HG03460 (cell line): Measurements from ENCODE around the gene DNMT3A.

ENCODE experiments used
- ATAC-seq: cut with Tn5 transposase; IDR thresholded peaks from one replicate; pipeline ENCODE4 v1.9.1; 2021; ENCODE audit not compliant: unreplicated experiment

Gene DNMT3A

DNA sequence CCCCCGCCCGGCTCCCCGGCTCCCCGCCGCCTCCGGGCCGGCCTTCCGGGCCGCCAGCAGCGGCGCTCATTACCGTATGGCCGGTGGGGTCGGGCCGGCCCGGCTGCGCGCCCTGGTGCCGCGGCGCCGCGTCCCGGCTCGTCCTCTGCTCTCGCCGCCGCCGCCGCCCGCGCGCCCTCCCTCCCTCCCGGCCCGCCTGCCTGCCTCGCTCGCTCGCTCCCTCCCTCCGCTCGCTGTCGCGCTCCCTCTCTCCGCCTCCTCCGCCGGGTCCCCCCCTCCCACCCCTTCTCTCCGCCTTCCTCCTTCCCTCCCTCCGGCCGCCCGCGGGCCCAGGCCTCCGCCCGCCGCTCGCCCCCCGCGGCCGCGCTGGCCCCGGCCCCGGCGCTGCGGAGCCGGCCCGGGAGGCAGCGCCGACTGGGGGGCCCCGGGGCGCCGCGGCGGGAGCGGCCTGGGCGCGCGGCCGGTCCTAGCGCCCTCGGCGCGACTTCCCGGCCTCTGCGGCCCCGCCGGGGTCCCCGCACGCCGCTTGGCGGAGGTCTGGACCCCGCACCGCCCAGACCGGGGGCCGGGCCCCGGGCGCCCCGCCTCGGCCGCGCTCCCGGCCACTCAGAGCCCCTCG is at the start of gene DNMT3A:
Gene DNMT3A (minus strand): TSS at position 173 of the 619 bp plus-strand sequence. CDS start 27,941 bp downstream, outside the sequence.
- peak; percentile 34 for ATAC-seq

DNA sequence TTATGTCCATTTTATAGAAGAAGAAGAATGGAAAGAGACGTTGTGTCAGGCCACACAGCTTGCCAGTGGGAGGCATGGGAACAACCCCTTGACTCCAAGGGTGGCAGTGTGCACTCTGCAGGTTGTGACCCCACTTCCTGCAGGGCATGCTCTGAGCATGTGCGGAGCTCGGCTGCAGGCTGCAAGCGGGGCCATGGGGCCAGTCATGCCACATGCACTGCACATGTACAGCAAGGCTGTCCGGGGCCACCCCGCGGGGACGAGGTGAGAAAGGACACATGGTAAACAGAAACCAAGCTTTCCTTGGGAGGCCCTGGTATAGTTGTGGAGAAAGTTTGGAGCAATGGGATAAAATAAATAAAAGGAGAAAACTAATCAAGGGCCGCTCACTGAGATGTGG is 47.4 kb upstream of the DNMT3A start:
- no peak for ATAC-seq

DNA sequence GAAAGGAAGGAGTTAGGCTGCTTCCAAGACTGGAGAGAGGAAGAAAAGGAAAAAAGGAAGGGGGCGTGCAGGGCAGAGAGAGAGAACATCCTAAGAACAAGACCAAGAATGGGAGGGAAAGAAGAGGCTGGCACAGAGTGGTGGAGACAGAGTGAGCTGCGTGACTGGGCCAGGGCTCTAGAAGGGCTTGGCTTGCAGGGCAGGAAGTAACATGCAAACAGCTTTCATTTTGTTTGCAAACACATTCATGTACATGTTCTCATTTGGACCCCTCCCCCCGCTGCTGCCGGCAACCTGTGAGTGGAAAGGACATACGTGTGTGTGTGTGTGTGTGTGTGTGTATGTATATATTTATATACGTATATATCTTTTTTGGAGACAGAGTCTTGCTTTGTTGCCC is 46.8 kb upstream of the DNMT3A start:
- no peak for ATAC-seq

DNA sequence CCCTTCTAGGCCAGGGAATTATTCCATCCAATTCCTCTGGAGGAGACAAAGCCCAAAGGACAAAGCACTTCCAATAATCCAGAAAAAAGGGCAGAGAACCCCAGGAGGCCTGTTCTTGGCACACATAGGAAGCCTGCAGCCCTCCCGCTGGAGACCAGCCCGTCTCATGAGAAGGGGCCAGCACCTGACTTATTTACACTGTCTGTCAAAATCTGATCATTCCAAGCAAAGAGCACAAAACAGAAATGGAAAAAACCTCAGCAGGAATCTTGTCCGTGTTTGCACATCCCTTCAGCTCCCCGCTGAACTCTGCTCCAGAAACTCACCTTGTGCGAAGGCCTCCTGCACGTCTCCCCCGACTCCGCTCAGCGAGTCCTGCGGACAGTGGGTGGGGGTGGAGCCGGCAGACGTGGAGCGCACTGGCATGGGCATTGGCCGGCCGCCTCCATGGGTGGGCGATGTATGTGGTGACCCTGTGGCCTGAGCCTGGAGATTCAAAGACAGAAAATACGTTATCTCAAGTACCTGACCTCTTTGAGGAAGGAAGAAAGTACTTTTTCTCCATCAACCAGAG is 46.2 kb upstream of the DNMT3A start:
- no peak for ATAC-seq

DNA sequence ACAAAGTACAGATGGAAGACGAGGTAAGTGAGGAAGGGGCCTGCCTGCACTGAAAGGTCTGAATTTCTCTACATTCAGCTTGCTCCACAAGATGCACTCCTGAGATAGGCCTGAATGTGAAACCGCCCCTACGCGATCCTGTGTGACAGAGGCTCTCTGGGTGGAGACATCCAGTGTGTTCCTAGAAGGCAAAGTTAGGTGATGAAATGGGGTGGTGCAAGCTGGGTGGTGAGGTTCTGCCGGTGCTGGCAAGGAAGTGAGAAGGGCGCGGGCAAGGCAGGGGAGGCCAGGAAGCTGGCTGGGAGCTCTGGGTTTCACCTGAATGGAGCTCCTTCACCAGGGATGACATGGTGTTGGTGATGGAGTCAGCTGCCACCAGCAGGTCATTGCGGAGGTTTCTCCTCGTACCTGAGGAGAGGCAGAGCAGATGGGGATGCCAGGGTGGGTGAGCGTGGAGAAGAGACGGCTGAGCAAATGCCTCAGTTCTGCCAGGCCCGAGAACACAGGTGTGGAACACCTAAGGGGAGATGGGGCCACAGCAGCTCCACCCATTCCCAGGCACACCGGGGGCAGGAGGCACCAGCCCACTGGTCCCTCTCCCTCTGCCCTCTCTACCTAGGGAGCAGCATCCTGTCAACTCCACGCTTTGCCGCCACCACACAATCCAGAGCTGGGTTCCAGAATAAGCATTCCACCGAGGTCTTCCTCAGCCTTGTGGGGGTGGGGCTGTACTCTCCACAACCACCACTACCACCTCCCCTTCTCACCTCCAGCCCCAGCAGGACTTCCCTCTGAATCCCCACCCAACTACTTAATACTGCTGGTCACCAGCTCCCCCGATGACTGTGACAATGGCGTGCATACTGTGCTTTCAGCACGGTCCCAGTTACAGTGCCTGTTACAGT is 45.5 kb upstream of the DNMT3A start:
- no peak for ATAC-seq

DNA sequence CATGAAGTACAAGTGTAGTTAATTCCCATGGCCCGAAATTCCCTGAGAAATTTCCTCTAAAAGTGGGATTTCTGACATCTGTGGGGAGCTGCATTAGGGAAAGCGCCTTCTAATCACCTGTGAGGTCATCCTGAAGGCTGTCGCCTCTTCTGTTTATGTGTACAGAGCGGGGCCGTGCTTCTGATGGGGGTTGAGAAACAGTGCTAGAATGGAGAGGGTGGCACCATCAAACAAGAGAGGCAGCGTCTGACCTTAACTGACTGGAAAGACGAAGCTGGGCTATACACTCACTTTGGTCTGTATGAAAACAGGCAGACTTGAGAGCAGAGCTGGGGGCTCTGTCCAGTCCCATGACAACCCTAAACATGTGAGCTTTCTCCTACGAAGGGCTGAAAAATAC is 44.2 kb upstream of the DNMT3A start:
- no peak for ATAC-seq

DNA sequence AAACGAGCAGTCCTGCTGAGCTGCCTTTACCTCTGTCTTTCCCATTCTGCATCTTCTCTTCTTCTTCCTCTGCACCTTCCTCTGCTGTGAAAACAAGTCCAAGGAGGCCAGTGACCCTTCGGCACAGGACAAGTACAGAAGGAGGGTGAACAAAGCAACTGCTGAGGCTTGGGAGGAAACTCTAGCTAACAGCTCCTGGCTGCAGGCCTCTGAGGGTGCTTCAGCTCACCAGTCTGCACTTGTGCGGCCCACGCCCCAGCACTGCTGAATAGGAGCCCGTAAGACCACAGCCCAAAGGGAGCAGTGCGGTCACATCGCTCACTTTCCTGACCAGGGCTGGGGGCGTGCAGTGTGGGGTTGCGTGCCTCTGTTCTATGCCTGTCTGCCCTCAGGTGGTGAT is 42.1 kb upstream of the DNMT3A start:
- ATAC-seq, result no peak

DNA sequence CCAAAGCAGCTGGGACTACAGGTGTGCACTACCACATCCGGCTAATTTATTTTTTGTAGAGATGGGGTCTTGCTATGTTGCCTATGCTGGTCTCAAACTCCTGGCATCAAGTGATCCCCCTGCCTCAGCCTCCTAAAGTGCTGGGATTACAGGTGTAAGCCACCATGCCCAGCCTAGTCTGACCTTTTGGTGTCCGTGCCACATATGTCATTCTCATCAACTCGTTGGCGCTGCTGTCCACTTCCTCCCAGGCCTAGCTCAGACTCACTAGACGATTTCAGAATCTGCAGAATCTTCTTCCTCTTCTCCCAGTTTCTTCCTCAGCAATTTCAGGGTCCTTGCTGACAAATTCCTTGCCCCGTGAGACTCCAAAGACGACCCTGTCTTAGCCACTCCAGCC is 39.8 kb upstream of the DNMT3A start:
- no peak for ATAC-seq

DNA sequence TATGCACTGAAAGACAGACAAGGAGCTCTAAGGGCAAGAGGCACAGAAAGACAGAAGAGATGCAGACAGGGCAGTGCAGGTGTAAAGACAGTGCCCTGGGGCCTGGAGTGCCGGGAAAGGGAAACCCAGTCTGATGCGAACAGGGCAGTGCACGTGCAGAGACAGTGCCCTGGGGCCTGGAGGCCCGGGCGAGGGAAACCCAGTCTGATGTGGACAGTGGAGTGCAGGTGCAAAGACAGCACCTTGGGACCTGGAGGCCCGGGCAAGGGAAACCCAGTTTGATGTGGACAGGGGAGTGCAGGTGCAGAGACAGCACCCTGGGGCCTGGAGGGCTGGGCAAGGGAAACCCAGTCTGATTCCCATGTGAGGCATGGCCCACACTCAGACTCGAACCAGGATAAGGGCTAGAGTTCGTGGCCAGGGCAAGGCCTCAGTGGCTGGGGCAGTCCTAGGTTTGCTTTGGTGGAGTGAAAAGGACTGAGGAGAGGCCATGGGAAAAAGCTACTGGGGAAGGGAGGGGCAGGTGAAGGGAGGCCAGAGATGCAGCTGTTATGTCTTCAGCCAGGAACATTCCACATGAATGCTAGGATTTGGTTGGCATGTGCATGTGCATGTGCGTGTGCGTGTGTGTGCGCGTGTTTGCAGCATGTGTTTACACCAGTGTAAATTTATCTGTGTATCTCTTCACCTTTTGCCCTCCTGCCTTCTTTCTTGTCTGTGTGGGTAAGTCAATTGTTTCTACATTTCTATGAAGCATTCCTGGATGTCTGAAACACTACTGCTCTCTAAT is 39.1 kb upstream of the DNMT3A start:
- ATAC-seq, result no peak

DNA sequence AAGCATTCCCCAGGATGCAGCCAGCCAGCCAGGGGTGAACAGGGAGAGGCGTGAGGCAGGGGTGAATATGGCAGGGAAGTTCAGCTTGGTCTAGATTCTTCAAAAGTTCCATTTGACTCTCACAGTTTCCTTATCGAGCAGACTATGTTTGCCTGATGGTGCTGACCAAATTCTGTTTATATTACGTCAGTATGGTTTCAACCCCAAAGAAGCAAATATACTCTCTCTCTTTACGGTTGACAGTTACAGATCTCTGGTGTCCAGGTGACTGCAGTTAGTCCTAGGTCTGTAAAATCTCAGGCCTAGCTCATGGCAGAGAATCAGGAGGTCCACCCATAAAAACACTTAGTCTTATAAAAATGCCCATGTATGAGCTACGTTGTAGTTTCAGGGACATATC is 38.3 kb upstream of the DNMT3A start:
- no peak for ATAC-seq

DNA sequence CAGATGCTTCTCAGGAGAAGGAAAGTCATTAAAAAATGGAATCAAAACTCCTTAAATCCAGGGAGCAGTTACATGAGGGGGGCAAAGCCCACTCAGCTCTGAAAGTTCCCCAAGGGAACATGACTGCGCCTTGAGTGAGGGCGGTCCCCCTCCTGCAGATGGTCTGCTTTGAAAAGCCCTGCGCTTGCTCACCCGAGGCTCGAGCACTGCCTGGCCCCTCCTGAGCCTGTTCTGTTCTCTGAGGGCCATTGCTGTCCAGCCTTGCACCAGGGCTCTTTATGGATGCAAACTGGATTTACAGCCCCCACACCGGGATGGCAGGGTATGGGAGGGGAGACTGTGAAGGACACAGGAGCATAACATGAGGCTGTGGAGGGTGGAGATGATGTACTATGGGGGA is 37.8 kb upstream of the DNMT3A start:
- no peak for ATAC-seq

DNA sequence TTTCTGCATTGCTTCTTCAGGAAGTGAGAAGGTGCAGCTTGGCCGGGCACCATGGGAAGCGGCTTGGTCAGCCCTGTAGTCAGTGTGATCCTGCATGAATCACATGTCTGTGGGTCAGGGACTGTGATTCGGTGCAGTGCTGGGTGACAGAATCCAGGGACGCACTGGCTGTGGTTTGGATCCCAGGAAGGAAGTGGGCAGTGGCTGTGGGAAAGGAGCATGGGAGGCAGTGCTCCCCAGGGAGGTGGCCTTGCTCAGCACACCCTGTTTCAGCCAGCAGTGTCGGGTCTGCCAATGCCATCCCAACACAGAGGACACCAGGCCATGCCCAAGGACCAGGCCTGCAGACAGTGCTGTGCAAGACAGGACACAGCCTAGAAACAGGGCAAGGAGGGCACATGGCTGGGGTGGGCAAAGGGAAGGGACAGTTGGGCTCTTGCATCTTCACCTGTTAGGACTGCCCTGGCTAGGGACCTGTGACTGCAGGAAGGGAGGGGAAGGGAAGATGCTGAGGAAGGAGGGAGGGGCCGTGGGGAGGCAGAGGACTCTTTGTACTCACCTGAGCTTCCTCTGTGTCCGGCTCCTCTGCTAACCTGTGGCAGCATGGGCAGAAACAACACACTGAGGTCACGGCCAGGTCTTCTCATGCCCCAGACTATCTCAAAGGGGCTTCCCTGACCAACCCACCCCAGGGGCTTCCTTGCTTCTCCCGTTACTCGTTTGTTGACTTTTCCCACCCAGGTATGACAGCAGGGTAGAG is 37.2 kb upstream of the DNMT3A start:
- no peak for ATAC-seq

DNA sequence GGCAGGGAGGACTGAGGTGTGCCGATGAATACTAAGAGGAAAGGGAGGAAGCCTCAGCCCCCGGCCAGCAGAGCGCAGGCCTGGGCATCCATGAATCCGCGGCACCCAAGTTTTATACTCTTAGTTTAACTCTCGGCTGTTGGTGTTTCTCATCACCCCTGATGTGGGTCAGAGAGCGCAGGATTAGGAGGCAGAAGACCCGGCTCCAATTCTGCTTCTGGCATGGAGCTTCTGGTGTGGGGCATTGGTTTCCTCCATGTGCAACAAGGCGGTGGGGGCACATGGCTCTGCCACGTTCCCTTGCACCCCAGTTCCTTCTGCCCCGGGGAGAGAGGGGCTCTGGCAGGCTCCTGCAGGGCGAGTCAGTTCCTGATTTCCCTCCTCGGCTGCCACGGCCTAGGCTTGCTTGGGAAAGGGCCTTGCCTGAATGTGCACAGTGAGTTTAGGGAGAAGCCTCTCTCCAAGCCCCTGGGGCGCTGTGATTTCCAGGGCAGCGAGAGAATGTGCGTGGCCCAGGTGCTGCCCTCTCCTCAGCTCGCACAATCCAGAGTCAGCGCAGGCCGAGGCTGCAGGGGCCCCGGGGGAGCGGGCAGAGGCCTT is 36.2 kb upstream of the DNMT3A start:
- ATAC-seq, result no peak

DNA sequence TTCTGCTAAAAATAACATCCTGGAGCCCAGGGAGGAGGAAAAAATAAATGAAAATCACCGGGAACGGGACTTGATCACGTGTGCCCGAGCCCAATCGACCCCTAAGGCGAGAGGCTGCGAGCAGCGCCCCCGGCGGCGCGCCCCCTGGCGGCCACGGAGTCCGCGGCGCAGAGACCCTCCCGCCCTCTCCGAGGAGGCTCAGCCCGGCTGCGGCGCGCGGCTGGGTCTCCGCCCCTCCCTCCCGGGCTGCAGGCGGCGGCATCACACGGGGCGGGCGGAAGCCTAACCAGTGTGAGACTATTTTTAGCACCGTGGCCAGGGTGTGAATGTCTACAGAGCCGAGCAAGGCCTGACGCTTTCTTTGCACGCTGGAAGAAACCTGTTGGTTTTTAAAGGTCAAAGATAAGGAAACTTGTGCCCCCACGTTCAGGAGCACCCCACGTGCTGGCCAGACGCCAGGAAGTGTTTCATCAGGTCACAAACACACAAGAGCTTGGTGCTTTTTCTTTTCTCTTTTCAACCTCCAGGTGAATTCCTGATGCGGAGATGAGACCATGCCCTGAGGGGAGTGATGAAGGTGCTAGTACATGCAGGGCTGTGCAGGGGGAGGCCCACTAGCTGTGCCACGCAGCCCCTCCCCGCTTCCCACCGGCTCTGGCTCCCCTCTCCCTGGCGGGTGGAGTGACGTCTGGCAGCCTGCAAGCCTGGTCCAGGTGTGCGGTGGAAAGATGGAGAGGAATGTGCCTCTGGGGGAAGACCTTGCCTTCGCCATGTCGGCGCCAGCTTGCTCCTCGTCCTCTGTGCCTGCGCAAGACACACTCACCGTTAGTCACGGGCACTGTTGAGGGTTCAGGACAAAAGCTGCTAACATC is 35.3 kb upstream of the DNMT3A start:
- peak; percentile 93 for ATAC-seq

DNA sequence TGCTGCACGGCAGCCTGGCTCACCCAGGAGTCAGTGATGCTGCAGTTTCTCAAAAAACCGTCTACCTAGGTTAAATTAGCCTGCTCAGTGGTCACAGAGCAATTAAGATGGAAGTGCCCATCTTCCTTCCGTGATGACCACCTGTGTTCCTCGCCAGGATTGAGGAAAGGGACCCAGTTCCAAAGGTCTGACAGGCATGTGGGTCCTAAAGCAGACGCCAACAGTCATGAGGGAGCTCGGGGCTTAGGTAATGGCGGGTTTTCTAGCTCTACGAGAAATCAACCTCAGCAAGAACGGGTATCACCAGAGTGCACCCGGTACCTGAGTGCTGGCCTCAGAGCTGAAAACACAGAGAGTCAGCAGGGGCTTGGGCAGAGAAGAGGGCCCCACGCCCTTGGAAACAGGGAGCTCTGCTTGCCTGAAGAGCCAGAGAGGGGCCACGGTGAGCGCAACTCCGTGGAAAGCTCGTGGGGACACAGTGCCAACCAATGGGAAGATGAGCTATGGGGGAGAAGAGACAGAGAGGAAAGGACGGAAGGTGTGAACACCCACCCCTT is 34.3 kb upstream of the DNMT3A start:
- ATAC-seq, result no peak

DNA sequence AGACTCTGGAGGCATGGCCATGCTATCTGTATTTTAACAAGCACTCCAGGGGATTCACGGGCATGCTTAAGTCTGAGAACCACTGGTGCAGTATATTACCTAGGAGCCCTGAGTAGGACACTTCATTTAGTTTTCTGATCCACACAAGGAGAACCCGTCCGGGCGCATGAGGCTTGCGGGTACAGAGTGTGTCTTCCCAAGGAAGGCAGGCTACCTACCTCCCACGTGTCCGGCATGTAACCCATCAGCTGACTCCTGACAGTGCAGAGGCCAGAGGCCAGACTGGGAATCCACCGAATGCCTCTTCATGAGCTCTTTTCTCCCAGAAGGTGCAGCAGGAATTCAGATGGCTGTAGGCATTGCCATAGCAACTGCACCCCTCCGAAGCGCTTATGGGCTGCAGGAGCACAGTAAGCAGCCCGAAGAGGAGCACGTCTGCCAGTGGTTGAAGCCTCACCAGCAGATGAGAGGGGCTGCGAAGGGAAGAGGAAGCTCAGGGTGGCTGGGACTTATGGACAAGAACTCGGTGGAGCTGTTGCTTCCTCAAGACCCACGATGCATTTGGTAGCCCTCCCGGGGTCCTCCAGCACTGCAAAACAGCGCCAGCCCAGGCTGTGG is 33.8 kb upstream of the DNMT3A start:
- ATAC-seq, result no peak

DNA sequence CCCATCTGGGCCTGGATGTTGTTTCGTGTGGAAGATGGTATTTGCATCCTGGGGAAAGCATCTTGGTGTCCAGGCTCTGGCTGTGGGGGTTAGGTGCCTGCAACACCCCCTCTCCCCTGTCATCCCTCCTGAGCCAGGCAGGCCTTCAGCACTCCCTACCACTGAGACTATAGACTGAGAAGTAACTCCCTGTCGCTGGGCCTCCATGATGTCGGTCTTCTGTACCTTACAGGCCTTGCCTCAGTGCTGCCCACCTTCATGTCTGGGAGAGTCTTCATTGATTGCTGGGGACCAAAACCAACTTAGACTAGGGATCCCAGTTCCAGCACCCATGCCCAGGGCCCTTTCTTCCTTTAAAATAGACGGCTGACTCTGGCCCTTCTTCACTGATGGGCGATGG is 33.1 kb upstream of the DNMT3A start:
- ATAC-seq, result no peak

DNA sequence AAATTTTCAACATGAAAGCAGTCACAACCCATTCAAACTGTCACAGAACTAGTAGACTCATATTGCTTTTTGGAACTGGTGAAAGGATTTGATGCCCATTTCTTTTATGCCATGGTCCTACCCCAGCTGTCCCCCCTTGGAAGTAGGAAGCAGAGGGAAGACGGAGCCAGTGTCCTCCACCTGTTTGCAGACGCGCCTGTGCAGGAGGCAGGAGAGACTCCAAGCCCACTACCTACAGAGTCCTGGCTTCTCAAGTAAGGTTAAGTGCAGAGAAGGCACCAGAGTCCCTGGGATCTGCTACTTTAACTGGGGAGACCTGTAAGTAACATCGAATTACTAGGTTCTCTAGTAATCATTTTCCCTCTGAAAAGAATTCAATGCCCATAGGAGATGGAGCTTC is 32.7 kb upstream of the DNMT3A start:
- no peak for ATAC-seq
